Stomach (tissue), 4 donors: ENCODE results near the gene EFCAB3.
"Not testable (repeated sequence)": the region's sequence is repeated elsewhere in the genome, so short reads cannot be mapped to it uniquely, and the experiment has no call there.

ENCODE experiments used
- EP300 ChIP-seq: sonication (generic); formaldehyde crosslinking; IDR thresholded peaks from one replicate; pipeline ENCODE4 v1.6.1; 2017; ENCODE audit warnings: antibody characterized with exemption
- TF ChIP-seq, protein P1 (sequence below), 7 experiments: fragments of 450-650 bp in 4 of 7; fragments of 200-600 bp in 3 of 7; sonication (generic) in 3 of 7; IDR thresholded peaks; one replicate each; pipeline ENCODE4 v1.5.1; 2016 to 2019; ENCODE audit warnings: antibody characterized with exemption in 7 of 7, control low read depth in 2 of 7, mild to moderate bottlenecking in 1 of 7

DNA sequence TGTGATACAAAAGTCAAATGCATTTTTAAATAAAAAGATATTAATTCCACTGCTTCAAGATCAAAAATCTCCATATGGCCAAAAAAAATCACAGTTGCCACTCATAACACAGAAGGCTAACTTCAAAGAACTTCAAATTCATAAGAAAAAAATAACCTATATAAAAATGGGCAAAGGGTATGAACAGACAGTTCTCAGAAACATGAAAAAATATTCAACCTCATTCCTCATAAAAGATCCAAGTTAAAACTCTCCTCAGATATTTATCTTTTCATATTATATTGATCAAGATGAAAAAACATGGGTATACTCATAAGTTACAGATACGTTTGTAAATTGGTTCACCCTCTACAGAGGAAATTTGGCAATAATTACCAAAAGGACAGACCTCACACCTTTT lies 32.7 kb downstream of the EFCAB3 start:
- TF ChIP-seq EP300 = not testable (repeated sequence)
- TF ChIP-seq, protein P1, sequence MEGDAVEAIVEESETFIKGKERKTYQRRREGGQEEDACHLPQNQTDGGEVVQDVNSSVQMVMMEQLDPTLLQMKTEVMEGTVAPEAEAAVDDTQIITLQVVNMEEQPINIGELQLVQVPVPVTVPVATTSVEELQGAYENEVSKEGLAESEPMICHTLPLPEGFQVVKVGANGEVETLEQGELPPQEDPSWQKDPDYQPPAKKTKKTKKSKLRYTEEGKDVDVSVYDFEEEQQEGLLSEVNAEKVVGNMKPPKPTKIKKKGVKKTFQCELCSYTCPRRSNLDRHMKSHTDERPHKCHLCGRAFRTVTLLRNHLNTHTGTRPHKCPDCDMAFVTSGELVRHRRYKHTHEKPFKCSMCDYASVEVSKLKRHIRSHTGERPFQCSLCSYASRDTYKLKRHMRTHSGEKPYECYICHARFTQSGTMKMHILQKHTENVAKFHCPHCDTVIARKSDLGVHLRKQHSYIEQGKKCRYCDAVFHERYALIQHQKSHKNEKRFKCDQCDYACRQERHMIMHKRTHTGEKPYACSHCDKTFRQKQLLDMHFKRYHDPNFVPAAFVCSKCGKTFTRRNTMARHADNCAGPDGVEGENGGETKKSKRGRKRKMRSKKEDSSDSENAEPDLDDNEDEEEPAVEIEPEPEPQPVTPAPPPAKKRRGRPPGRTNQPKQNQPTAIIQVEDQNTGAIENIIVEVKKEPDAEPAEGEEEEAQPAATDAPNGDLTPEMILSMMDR (IDR thresholded peaks at IDR 0.05) = not testable (repeated sequence)
